Measurements from ENCODE around the gene CRP.
"Not testable (repeated sequence)": the region's sequence is repeated elsewhere in the genome, so short reads cannot be mapped to it uniquely, and the experiment has no call there.

CRP gene

GRCh38 chr1:159714529-159714928 is at the start of gene CRP:
TSS of gene CRP (minus strand) at chr1:159714589. CDS start at chr1:159714485, 104 bp downstream.
- DNase-seq = no peak

GRCh38 chr1:159763686-159764085 is 49.3 kb upstream of the CRP start:
- DNase-seq = no peak

- DNase-seq = no peak
Observed at GRCh38 chr1:159756397-159756796, 42.0 kb upstream of the CRP start.

- DNase-seq = no peak
Observed at GRCh38 chr1:159755451-159756007, 41.1 kb upstream of the CRP start.

GRCh38 chr1:159753386-159753785 is 39.0 kb upstream of the CRP start:
- no peak for DNase-seq

- no peak for DNase-seq
Observed at GRCh38 chr1:159752135-159752580, 37.8 kb upstream of the CRP start.

GRCh38 chr1:159751031-159751430 is 36.6 kb upstream of the CRP start:
- no peak for DNase-seq

GRCh38 chr1:159750621-159751020 is 36.2 kb upstream of the CRP start:
- DNase-seq = no peak

GRCh38 chr1:159749630-159750029 is 35.2 kb upstream of the CRP start:
- DNase-seq = no peak

GRCh38 chr1:159748370-159748769 is 34.0 kb upstream of the CRP start:
- DNase-seq = no peak

- DNase-seq = no peak
Observed at GRCh38 chr1:159746666-159747065, 32.3 kb upstream of the CRP start.

GRCh38 chr1:159743651-159744410 is 29.4 kb upstream of the CRP start:
- no peak for DNase-seq

GRCh38 chr1:159737238-159737916 is 23.0 kb upstream of the CRP start:
- DNase-seq = no peak

- not testable (repeated sequence) for DNase-seq
Observed at GRCh38 chr1:159723188-159723587, 8.8 kb upstream of the CRP start.

- no peak for DNase-seq
Observed at GRCh38 chr1:159719990-159720389, 5.6 kb upstream of the CRP start.

- no peak for DNase-seq
Observed at GRCh38 chr1:159715855-159716254, 1.5 kb upstream of the CRP start.

- no peak for DNase-seq
Observed at GRCh38 chr1:159712080-159712479, 2.3 kb downstream of the CRP start.

GRCh38 chr1:159707472-159708260 is 6.7 kb downstream of the CRP start:
- no peak for DNase-seq

- no peak for DNase-seq
Observed at GRCh38 chr1:159705904-159706256, 8.5 kb downstream of the CRP start.

GRCh38 chr1:159705251-159705903 is 9.0 kb downstream of the CRP start:
- DNase-seq = no peak

- DNase-seq = no peak
Observed at GRCh38 chr1:159704481-159704880, 9.9 kb downstream of the CRP start.

- no peak for DNase-seq
Observed at GRCh38 chr1:159700312-159700711, 14.1 kb downstream of the CRP start.

GRCh38 chr1:159699653-159700052 is 14.7 kb downstream of the CRP start:
- no peak for DNase-seq
